ENCODE results near the gene METAP1D. TPM values are rescaled to one million over a fixed set of nuclear protein-coding genes. Genes with fewer than 3 reads are reported as not detected.

METAP1D gene
- polyA plus RNA-seq, 1 of the 3 experiments (the other 2 are of a cell fraction) = 10.3 TPM

DNA sequence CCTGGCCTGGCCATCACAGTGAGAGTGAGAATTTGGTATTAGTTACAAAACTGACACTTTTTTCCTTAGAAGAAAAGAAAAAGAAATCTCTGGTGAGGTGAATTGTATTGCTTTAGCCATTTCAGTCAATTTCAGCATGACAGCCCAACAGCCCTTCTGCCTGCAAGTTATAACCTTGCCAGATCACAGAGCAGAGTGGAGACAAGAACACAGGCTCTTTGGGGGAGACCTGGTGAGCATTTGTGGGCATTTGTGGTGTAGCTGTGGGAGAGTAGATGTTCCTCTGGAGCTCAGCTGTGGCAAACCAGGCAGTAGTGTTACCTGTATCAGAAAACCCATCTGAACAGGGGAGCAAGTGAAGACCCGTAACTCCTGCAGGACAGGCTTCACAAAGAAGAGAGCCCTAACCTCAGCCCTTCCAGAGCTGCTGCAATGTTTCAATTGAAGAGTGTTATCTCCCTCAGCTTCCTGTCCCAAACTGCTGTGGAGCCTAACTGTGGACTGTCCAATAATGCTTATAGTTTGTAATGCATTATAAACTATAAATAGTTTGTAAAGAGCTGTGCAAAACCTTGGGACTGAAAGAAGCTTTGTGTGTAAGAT, 62.8 kb downstream of the METAP1D start:
- Histone ChIP-seq H3K4me1 (ENCODE audit: control insufficient read depth in 1 of 2, insufficient read depth in 2 of 2, low read depth in 1 of 2, low read length in 1 of 2) (no peaks in the 10 kb centered on the region), H3K9me3 (no peaks in the 10 kb centered on the region; the same call in 1 of the 2 replicates), H4K20me1 (ENCODE audit: insufficient read depth) (no peaks in the 10 kb centered on the region), H3K9ac (no peak overlapping the region), H3K27ac (ENCODE audit: low read depth in 2 of 2, low read length in 1 of 2) (no peak overlapping the region), H3K4me2 (no peak overlapping the region), H3K4me3 (ENCODE audit: low read depth in 2 of 2, low read length in 1 of 2) (no peak overlapping the region), H3K36me3 (replicated peaks in 1 of 2; ENCODE audit: control insufficient read depth in 1 of 2, insufficient read depth in 2 of 2, low read length in 1 of 2) (peaks cover 0 to 3% of the 10 kb centered on the region in 2 experiments), H3F3A (replicated peaks; ENCODE audit: insufficient read depth) (no peaks in the 10 kb centered on the region), H3K79me2 (ENCODE audit: insufficient read depth) (no peaks in the 10 kb centered on the region), H3K27me3 (ENCODE audit: insufficient read depth) (no peaks in the 10 kb centered on the region), H2AFZ (ENCODE audit: low read depth) (no peak overlapping the region), H3K9me2 (no peaks in the 10 kb centered on the region)
- POLR2A ChIA-PET = no interaction called here
- 88% methylated on average over 1 of the region's 1 CpG for WGBS (ENCODE audit: low lambda C conversion rate)
- CTCF ChIA-PET = interaction anchor here (1.0 kb wide), 1 partner anchor 20 kb away, joined by 3 read pairs; no protein-coding TSS in a partner anchor
- TF ChIP-seq GATA2 (CRISPR knock-in tag; IDR thresholded peaks at IDR 0.05) (no peak), MAX (IDR thresholded peaks at IDR 0.05; ENCODE audit: low read depth) (no peak), MEF2A (IDR thresholded peaks at IDR 0.05; ENCODE audit: borderline replicate concordance, low read depth) (no peak), USF1 (IDR thresholded peaks at IDR 0.05; ENCODE audit: borderline replicate concordance, low read depth) (no peak), NRF1 (IDR thresholded peaks at IDR 0.05; ENCODE audit: low read depth, low read length) (no peak), JUND (IDR thresholded peaks at IDR 0.05) (no peak), FOSL2 (IDR thresholded peaks at IDR 0.05; ENCODE audit: borderline replicate concordance, low read depth) (no peak), EZH2phosphoT487 (IDR thresholded peaks at IDR 0.05; ENCODE audit: borderline replicate concordance, low read depth) (no peak), EP300 (IDR thresholded peaks at IDR 0.05; ENCODE audit: borderline replicate concordance in 1 of 2, low read depth in 1 of 2, low read length in 1 of 2) (no peak), POLR2AphosphoS5 (IDR thresholded peaks at IDR 0.05; ENCODE audit: low read depth, low read length) (no peak), GABPA (IDR thresholded peaks at IDR 0.05; ENCODE audit: low read depth) (no peak), TCF12 (IDR thresholded peaks at IDR 0.05) (no peak), TEAD4 (IDR thresholded peaks at IDR 0.05; ENCODE audit: borderline replicate concordance, insufficient read depth) (no peak), FOXM1 (IDR thresholded peaks at IDR 0.05; ENCODE audit: low read depth) (no peak), RFX5 (IDR thresholded peaks at IDR 0.05; ENCODE audit: low read length) (no peak), PBX3 (IDR thresholded peaks at IDR 0.05) (no peak)
- TF ChIP-seq, protein P1, sequence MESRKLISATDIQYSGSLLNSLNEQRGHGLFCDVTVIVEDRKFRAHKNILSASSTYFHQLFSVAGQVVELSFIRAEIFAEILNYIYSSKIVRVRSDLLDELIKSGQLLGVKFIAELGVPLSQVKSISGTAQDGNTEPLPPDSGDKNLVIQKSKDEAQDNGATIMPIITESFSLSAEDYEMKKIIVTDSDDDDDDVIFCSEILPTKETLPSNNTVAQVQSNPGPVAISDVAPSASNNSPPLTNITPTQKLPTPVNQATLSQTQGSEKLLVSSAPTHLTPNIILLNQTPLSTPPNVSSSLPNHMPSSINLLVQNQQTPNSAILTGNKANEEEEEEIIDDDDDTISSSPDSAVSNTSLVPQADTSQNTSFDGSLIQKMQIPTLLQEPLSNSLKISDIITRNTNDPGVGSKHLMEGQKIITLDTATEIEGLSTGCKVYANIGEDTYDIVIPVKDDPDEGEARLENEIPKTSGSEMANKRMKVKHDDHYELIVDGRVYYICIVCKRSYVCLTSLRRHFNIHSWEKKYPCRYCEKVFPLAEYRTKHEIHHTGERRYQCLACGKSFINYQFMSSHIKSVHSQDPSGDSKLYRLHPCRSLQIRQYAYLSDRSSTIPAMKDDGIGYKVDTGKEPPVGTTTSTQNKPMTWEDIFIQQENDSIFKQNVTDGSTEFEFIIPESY (IDR thresholded peaks at IDR 0.05; ENCODE audit: borderline replicate concordance, low read depth) = no peak
- TF ChIP-seq, protein P2, sequence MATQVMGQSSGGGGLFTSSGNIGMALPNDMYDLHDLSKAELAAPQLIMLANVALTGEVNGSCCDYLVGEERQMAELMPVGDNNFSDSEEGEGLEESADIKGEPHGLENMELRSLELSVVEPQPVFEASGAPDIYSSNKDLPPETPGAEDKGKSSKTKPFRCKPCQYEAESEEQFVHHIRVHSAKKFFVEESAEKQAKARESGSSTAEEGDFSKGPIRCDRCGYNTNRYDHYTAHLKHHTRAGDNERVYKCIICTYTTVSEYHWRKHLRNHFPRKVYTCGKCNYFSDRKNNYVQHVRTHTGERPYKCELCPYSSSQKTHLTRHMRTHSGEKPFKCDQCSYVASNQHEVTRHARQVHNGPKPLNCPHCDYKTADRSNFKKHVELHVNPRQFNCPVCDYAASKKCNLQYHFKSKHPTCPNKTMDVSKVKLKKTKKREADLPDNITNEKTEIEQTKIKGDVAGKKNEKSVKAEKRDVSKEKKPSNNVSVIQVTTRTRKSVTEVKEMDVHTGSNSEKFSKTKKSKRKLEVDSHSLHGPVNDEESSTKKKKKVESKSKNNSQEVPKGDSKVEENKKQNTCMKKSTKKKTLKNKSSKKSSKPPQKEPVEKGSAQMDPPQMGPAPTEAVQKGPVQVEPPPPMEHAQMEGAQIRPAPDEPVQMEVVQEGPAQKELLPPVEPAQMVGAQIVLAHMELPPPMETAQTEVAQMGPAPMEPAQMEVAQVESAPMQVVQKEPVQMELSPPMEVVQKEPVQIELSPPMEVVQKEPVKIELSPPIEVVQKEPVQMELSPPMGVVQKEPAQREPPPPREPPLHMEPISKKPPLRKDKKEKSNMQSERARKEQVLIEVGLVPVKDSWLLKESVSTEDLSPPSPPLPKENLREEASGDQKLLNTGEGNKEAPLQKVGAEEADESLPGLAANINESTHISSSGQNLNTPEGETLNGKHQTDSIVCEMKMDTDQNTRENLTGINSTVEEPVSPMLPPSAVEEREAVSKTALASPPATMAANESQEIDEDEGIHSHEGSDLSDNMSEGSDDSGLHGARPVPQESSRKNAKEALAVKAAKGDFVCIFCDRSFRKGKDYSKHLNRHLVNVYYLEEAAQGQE (IDR thresholded peaks at IDR 0.05; ENCODE audit: low read depth, low read length) = no peak
- TF ChIP-seq, protein P3, sequence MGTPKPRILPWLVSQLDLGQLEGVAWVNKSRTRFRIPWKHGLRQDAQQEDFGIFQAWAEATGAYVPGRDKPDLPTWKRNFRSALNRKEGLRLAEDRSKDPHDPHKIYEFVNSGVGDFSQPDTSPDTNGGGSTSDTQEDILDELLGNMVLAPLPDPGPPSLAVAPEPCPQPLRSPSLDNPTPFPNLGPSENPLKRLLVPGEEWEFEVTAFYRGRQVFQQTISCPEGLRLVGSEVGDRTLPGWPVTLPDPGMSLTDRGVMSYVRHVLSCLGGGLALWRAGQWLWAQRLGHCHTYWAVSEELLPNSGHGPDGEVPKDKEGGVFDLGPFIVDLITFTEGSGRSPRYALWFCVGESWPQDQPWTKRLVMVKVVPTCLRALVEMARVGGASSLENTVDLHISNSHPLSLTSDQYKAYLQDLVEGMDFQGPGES (IDR thresholded peaks at IDR 0.05; ENCODE audit: low read depth, low read length) = no peak
- DNase-seq = no peak

Data from SK-N-SH (cell line).